Stimulated activated CD8-positive, alpha-beta memory T cell treated with anti-CD3 and anti-CD28 coated beads, Interleukin-12 subunit alpha, Interleukin-12 subunit beta, amount 100 ng/mL, for 4 hours (primary cell): Measurements from ENCODE around the gene IL4R.

ENCODE experiments used
- DNase-seq: peaks from one replicate; pipeline ENCODE4 v3.0.0-alpha.2; 2020; ENCODE audit warnings: low read depth

The IL4R gene

DNA sequence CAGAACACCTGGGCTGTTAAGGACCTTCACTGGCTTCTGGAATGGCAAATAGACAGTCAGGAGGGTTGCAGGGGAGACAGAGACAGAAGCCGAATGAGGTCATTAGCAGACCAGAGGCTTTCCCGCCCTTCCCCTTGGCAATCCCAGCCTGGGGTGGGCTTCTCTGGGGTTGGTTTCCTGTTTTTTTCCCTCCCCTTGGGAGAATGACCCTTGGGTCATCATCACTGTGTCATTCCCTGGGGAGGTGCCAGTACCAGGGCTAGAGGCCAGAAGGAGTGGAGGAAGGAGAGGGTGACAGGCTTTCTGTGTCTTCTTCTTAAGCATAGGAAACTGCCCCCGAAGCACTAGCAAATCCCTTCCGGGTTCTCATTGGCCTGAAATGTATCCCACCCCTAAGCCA, 45.3 kb downstream of the IL4R start:
- DNase-seq, result no peak

DNA sequence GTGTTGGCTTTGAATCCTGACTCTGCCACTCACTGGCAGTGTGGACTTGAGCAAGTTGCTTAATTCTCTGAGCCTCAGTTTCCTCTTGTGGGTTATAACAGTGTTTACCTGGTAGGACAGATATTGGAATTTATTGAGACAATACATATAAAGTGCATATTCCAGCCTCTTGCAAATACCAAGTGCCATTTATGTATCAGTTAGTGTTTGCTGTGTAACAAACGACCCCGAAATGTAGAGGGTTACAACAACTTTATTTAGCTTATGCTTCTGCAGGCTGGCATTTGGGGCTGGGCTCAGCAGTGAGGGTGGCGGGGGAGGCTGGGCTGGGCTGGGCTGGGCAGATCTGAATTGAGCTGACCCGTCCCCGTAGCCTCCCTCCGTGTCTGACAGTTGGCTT, 45.8 kb downstream of the IL4R start:
- no peak for DNase-seq

DNA sequence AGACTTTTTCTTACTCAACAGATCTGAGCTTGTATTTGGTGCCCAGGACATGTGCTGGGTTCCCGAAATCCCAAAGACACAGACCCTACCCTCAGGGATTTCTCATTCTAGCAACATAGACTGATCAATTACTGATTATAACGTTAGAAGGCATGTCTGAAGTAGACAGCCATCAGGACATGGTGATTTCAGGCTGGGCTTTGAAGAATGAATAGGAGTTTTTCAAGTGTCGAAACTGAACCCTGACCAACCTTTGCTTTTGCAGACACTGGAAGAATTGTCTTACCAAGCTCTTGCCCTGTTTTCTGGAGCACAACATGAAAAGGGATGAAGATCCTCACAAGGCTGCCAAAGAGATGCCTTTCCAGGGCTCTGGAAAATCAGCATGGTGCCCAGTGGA, 48.2 kb downstream of the IL4R start:
- no peak for DNase-seq

DNA sequence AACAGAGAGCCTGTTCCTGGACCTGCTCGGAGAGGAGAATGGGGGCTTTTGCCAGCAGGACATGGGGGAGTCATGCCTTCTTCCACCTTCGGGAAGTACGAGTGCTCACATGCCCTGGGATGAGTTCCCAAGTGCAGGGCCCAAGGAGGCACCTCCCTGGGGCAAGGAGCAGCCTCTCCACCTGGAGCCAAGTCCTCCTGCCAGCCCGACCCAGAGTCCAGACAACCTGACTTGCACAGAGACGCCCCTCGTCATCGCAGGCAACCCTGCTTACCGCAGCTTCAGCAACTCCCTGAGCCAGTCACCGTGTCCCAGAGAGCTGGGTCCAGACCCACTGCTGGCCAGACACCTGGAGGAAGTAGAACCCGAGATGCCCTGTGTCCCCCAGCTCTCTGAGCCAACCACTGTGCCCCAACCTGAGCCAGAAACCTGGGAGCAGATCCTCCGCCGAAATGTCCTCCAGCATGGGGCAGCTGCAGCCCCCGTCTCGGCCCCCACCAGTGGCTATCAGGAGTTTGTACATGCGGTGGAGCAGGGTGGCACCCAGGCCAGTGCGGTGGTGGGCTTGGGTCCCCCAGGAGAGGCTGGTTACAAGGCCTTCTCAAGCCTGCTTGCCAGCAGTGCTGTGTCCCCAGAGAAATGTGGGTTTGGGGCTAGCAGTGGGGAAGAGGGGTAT, 48.9 kb downstream of the IL4R start:
- no peak for DNase-seq

DNA sequence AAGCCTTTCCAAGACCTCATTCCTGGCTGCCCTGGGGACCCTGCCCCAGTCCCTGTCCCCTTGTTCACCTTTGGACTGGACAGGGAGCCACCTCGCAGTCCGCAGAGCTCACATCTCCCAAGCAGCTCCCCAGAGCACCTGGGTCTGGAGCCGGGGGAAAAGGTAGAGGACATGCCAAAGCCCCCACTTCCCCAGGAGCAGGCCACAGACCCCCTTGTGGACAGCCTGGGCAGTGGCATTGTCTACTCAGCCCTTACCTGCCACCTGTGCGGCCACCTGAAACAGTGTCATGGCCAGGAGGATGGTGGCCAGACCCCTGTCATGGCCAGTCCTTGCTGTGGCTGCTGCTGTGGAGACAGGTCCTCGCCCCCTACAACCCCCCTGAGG, 49.5 kb downstream of the IL4R start:
- no peak for DNase-seq

DNA sequence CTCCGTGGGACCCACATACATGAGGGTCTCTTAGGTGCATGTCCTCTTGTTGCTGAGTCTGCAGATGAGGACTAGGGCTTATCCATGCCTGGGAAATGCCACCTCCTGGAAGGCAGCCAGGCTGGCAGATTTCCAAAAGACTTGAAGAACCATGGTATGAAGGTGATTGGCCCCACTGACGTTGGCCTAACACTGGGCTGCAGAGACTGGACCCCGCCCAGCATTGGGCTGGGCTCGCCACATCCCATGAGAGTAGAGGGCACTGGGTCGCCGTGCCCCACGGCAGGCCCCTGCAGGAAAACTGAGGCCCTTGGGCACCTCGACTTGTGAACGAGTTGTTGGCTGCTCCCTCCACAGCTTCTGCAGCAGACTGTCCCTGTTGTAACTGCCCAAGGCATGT, 50.0 kb downstream of the IL4R start:
- DNase-seq, result no peak

DNA sequence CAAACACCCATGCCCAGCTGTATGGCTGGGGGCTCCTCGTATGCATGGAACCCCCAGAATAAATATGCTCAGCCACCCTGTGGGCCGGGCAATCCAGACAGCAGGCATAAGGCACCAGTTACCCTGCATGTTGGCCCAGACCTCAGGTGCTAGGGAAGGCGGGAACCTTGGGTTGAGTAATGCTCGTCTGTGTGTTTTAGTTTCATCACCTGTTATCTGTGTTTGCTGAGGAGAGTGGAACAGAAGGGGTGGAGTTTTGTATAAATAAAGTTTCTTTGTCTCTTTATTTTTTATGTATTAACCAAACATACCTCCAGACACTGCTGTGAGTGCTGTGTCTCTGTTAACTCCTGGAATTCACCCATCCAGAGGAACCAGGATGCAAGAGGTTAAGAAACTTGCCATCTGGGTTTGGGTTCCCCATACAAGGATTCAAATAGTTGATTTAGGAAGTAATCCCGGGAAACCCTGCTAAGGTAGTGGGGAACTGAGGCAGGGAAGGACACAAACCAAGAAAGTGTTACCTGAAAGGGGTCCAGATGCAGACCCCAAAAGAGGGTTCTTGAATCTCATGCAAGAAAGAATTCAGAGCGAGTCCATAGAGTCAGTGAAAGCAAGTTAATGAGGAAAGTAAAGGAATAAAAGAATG, 50.8 kb downstream of the IL4R start:
- DNase-seq, result no peak

GRCh38 chr16:27365142-27366089, 51.6 kb downstream of the IL4R start:
- no peak for DNase-seq

GRCh38 chr16:27366687-27367460, 53.1 kb downstream of the IL4R start:
- DNase-seq, result peak; percentile 34

GRCh38 chr16:27367461-27368357, 53.9 kb downstream of the IL4R start:
- peak; percentile 79 for DNase-seq

DNA sequence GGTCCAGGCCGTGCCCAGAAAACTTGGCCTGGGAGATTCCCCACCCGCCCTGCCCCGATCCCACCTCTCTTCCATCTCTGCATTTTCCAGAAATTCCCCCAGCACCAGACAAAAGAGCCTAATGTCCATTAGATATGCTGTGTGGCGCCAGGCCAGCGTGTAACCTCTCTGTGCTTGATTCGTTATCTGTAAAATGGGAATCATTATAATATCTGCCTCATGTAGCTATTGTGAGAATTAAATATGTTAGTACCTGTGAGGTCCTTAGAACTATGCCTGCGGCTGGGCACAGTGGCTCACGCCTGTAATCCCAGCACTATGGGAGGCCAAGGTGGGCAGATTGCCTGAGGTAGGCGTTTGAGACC, 54.6 kb downstream of the IL4R start:
- DNase-seq, result no peak

DNA sequence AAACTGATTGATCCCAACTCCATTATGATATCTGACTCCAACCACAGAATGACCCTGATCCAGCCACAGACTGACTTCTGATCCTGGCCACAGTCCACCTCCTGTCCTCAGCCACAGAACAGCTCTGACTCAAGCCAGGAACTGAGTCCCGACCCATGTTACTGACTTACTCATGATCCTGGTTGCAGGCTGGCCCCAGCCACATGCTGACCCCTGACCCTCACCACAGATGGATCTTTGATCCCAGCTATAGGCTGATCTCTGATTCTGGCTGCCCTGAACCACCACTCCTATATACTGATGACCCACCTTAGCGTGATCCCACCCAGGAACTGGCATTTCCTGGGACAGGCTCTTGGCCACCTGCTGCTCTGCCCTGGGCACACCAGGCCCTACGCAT, 56.0 kb downstream of the IL4R start:
- no peak for DNase-seq

DNA sequence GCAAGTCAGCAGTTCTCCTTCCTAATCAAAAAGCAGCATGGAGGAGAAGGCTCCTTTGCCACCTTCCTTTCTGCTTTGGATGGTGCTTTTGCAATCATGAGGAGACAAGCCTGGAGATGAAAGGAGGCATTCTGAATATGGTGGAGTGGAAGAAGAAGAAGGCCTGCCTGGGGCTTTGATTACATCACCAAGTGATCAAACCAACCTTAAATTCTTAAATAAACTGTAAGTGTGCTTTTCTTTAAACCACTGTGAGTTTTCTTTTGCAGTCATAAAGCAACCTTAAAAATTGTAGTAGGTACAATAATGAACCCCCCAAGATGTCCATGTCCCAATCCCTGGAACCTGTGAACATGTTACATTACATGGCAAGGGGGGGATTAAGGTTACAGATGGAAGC, 56.5 kb downstream of the IL4R start:
- DNase-seq, result no peak

GRCh38 chr16:27373312-27373711, 59.5 kb downstream of the IL4R start:
- no peak for DNase-seq

- DNase-seq, result no peak
Measured at GRCh38 chr16:27374221-27374803, 60.5 kb downstream of the IL4R start.

DNA sequence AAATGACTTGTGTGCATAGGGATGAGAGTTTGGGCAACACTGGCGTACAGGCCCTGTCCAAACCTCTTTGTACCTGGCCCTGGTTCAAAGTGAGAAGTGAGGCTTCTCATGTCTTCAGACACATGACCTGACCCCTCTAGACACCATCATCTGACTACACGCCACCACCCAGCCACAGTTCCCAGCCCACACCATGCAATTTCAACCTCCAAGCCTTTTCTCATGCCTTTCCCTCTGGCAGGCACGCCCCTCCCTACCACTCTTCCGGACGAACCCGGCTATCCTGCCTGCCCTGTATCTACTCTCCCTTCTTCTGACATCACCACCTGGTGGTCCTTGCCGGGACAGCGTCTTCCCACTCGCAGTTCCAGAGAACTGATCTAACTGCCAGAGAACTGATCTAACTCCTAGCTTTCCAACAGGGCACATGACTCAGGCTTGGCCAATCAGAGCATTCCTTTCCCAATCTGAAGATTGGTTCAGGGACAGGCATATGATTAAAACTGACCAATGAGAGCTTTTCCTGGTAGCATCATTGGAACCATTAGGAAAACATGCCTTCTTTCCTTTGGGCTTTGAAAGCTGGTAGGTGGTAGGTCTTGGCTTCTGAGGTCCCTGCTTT, 61.1 kb downstream of the IL4R start:
- DNase-seq, result no peak

- DNase-seq, result no peak
Measured at GRCh38 chr16:27377666-27378485, 64.1 kb downstream of the IL4R start.

DNA sequence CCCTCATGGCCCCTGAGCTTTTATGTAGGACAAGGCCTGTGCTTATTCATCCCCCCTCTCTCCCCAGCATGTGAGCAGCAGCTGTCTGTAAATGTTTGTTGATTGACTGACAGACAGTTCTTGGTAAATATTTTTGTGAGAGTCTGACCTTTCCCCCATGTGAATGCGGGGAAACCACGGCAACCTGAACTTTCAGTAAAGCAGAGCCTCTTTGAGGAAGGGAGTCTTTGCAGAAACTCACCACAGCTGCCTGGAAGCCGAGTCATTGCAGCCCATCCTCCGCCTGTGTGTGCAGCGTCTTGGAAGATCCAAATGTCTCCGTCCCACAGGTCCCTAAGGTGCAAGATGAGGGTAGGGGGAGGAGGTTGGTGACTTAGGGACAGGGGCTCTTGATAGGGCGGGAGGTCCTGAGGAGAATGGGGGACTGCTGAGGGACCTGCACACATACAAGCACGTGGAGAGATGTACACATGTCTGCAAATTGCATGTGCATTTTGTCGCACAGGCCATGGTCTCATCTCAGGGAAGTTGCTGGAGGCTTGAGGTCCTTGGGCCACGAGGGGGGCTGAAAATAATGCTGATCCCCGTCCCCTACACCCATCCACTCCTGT, 65.2 kb downstream of the IL4R start:
- no peak for DNase-seq

DNA sequence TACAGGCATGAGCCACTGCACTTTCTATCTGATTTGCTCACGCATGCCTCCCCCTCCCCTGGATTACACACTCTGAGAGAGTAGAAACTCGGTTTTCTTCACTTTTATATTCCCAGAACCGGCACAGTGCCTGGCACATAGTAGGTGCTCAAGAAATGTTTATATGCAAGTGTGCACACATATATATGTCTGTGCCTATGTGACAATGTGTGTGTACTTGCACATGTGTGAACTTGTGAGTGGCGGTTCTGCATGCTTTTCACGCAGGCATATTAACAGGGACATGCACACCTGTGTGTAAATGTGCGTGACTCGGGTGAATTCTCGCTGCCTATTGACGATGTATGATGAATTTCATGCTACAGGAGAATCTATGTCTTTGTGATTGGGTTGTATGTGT, 66.1 kb downstream of the IL4R start:
- no peak for DNase-seq
